ENCODE data around the gene RNF167. TPM values are rescaled to one million over a fixed set of nuclear protein-coding genes. Genes with fewer than 3 reads are reported as not detected.

The RNF167 gene
- total RNA-seq, 1 experiment from 2014 or later = 100.0 TPM

- H3K27ac Mint-ChIP-seq (ENCODE audit: low read depth, unreplicated experiment) = no peak overlapping the region
- intact Hi-C loops (cut with micrococcal nuclease) = loop anchor here (1.0 kb wide), 2 partner anchors 20 to 60 kb away; no protein-coding TSS in a partner anchor
- BruUV-seq (replicated peaks) = TSS peak; percentile 69
Observed at GRCh38 chr17:4969551-4970173, 29.6 kb downstream of the RNF167 start.

GRCh38 chr17:4970273-4970672 lies 30.2 kb downstream of the RNF167 start:
- POLR2A ChIA-PET = interaction anchor here (0.5 to 13.3 kb wide), 7 partner anchors 8 to 136 kb away, joined by 3 to 639 read pairs (median 10); partner anchors contain the start of genes CAMTA2, ENO3, INCA1 and KIF1C
- DNase-seq (ENCODE audit: unreplicated experiment) = no peak
- Mint-ChIP-seq H3K36me3 (ENCODE audit: insufficient read depth, unreplicated experiment) (peaks cover 50% of the 10 kb centered on the region), H3K4me1 (ENCODE audit: insufficient read depth, unreplicated experiment) (peaks cover 19% of the 10 kb centered on the region), H3K9me3 (ENCODE audit: unreplicated experiment) (no peaks in the 10 kb centered on the region), H3K27ac (ENCODE audit: low read depth, unreplicated experiment) (no peak overlapping the region), H3K27me3 (ENCODE audit: insufficient read depth, unreplicated experiment) (no peaks in the 10 kb centered on the region), H3K4me3 (ENCODE audit: unreplicated experiment) (no peak overlapping the region)
- TF ChIP-seq CTCF (IDR thresholded peaks at IDR 0.05; ENCODE audit: unreplicated experiment) = no peak
- CTCF ChIA-PET = interaction anchor here (0.7 to 2.4 kb wide), 8 partner anchors 10 to 61 kb away, joined by 3 to 12 read pairs (median 4); partner anchors contain the start of genes CAMTA2, RNF167 and SLC25A11
- no TSS peak for BruUV-seq (replicated peaks)
- intact Hi-C loops (cut with micrococcal nuclease) = no loop called here

More at GRCh38 chr17:4969551-4970173, 29.6 kb downstream of the RNF167 start:
- ChIA-PET POLR2A (interaction anchor here (0.7 to 13.3 kb wide), 12 partner anchors 9 to 266 kb away, joined by 3 to 639 read pairs (median 8); partner anchors contain the start of genes CAMTA2, ENO3, INCA1 and KIF1C), CTCF (interaction anchor here (0.6 to 2.4 kb wide), 7 partner anchors 17 to 97 kb away, joined by 3 to 12 read pairs (median 4); partner anchors contain the start of genes CAMTA2, RNF167 and SLC25A11)
- peak; percentile 9 for DNase-seq (ENCODE audit: unreplicated experiment)
- Mint-ChIP-seq H3K4me1 (ENCODE audit: insufficient read depth, unreplicated experiment) (peaks cover 15% of the 10 kb centered on the region), H3K9me3 (ENCODE audit: unreplicated experiment) (no peaks in the 10 kb centered on the region), H3K36me3 (ENCODE audit: insufficient read depth, unreplicated experiment) (peaks cover 44% of the 10 kb centered on the region), H3K4me3 (ENCODE audit: unreplicated experiment) (no peak overlapping the region), H3K27me3 (ENCODE audit: insufficient read depth, unreplicated experiment) (no peaks in the 10 kb centered on the region)
- TF ChIP-seq CTCF (IDR thresholded peaks at IDR 0.05; ENCODE audit: unreplicated experiment) = no peak

GRCh38 chr17:4971826-4972225 lies 31.8 kb downstream of the RNF167 start:
- Mint-ChIP-seq H3K4me3 (ENCODE audit: unreplicated experiment) (no peak overlapping the region), H3K36me3 (ENCODE audit: insufficient read depth, unreplicated experiment) (peaks cover 54% of the 10 kb centered on the region), H3K27ac (ENCODE audit: low read depth, unreplicated experiment) (no peak overlapping the region), H3K27me3 (ENCODE audit: insufficient read depth, unreplicated experiment) (no peaks in the 10 kb centered on the region), H3K9me3 (ENCODE audit: unreplicated experiment) (no peaks in the 10 kb centered on the region), H3K4me1 (ENCODE audit: insufficient read depth, unreplicated experiment) (peaks cover 15% of the 10 kb centered on the region)
- intact Hi-C loops (cut with micrococcal nuclease) = no loop called here
- no TSS peak for BruUV-seq (replicated peaks)
- CTCF ChIA-PET = interaction anchor here (0.6 to 0.9 kb wide), 3 partner anchors 9 to 91 kb away, joined by 3 to 5 read pairs (median 4); partner anchors contain the start of genes RNF167 and SLC25A11
- no peak for TF ChIP-seq CTCF (IDR thresholded peaks at IDR 0.05; ENCODE audit: unreplicated experiment)
- DNase-seq (ENCODE audit: unreplicated experiment) = no peak
- POLR2A ChIA-PET = interaction anchor here (1.0 to 13.3 kb wide), 2 partner anchors 9 to 23 kb away, joined by 4 to 639 read pairs; partner anchors contain the start of genes ENO3, PFN1, RNF167 and SLC25A11

- Mint-ChIP-seq H3K27me3 (ENCODE audit: insufficient read depth, unreplicated experiment) (no peaks in the 10 kb centered on the region), H3K4me3 (ENCODE audit: unreplicated experiment) (no peak overlapping the region), H3K27ac (ENCODE audit: low read depth, unreplicated experiment) (peak overlapping the region; percentile 68), H3K4me1 (ENCODE audit: insufficient read depth, unreplicated experiment) (peaks cover 15% of the 10 kb centered on the region), H3K36me3 (ENCODE audit: insufficient read depth, unreplicated experiment) (peaks cover 59% of the 10 kb centered on the region), H3K9me3 (ENCODE audit: unreplicated experiment) (no peaks in the 10 kb centered on the region)
- TF ChIP-seq CTCF (IDR thresholded peaks at IDR 0.05; ENCODE audit: unreplicated experiment) = no peak
- BruUV-seq (replicated peaks) = no TSS peak
- ChIA-PET CTCF (interaction anchor here (0.6 to 0.9 kb wide), 3 partner anchors 8 to 91 kb away, joined by 4 to 5 read pairs (median 4); no protein-coding TSS in a partner anchor), POLR2A (interaction anchor here (13.3 kb wide), 1 partner anchor 24 kb away, joined by 639 read pairs; the partner anchor contains the start of genes ENO3, PFN1, RNF167 and SLC25A11)
- DNase-seq (ENCODE audit: unreplicated experiment) = no peak
- intact Hi-C loops (cut with micrococcal nuclease) = no loop called here
Observed at GRCh38 chr17:4972322-4972721, 32.3 kb downstream of the RNF167 start.
